Measurements from ENCODE around the gene ZGPAT.
"Not testable (repeated sequence)": the region's sequence is repeated elsewhere in the genome, so short reads cannot be mapped to it uniquely, and the experiment has no call there.

Gene ZGPAT

DNA sequence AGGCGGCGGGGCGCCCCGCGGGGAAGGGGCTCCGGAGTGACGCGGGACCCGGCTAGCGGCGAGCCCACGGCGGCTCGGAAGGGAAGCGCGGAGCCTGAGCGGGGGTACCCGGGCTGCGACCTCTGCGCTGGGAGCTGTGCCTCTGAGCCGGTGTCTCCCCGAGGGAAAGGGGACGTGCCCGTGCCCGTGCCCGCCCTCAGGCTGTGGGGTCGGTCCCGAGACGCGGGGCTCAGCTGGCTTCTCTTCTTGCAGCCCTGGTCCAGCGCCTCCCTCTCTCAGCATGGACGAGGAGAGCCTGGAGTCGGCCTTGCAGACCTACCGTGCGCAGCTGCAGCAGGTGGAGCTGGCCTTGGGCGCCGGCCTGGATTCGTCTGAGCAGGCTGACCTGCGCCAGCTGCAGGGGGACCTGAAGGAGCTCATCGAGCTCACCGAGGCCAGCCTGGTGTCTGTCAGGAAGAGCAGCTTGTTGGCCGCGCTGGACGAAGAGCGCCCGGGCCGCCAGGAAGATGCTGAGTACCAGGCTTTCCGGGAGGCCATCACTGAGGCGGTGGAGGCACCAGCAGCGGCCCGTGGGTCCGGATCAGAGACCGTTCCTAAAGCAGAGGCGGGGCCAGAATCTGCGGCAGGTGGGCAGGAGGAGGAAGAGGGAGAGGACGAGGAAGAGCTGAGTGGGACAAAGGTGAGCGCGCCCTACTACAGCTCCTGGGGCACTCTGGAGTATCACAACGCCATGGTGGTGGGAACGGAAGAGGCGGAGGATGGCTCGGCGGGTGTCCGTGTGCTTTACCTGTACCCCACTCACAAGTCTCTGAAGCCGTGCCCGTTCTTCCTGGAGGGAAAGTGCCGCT, 686 bp downstream of the ZGPAT start:
- TF ChIP-seq CTCF (IDR thresholded peaks at IDR 0.05; ENCODE audit: low read depth, low read length) = no peak
- H3K4me3 ChIP-seq (replicated peaks in 1 of 2; ENCODE audit: low read depth in 2 of 2, low read length in 2 of 2) = peak overlapping the region; percentile 81 to 83
- DNase-seq (ENCODE audit: low read depth in 2 of 2) = no peak

GRCh38 chr20:63709149-63709527, 1.3 kb downstream of the ZGPAT start:
- no peak for TF ChIP-seq CTCF (IDR thresholded peaks at IDR 0.05; ENCODE audit: low read depth, low read length)
- H3K4me3 ChIP-seq (replicated peaks in 1 of 2; ENCODE audit: low read depth in 2 of 2, low read length in 2 of 2) = peak overlapping the region; percentile 81 to 83
- no peak for DNase-seq (ENCODE audit: low read depth in 2 of 2)

DNA sequence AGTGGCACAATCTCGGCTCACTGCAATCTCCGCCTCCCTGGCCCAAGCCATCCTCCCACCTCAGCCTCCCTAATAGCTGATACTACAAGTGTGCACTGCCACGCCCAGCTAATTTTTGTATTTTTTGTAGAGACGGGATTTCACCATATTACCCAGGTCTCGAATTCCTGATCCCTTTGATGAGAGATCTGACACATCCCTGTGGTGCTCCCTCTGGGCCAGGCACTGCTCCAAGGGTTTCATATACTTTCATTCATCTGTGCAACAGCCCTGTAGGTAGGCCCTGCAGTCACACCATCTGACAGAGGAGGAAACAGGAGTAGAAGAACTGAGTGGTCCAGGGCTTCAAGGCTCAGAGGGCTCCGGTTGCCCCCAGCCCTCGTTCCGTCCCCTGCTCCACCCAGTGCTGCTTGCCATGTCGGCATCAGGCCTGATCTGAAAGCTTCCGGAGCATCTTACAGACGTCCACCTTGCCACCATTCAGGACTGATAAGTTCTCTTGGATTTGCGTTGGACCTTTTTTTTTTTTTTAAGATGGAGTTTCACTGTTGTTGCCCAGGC, 3.3 kb downstream of the ZGPAT start:
- no peak for TF ChIP-seq CTCF (IDR thresholded peaks at IDR 0.05; ENCODE audit: low read depth, low read length)
- no peak for DNase-seq (ENCODE audit: low read depth in 2 of 2)

GRCh38 chr20:63712191-63712590, 4.4 kb downstream of the ZGPAT start:
- H3K4me3 ChIP-seq (replicated peaks in 1 of 2; ENCODE audit: low read depth in 2 of 2, low read length in 2 of 2) = no peak overlapping the region
- DNase-seq (ENCODE audit: low read depth in 2 of 2) = no peak
- TF ChIP-seq CTCF (IDR thresholded peaks at IDR 0.05; ENCODE audit: low read depth, low read length) = no peak

More for the DNA sequence above, 3.3 kb downstream of the ZGPAT start:
- no peak overlapping the region for H3K4me3 ChIP-seq (replicated peaks in 1 of 2; ENCODE audit: low read depth in 2 of 2, low read length in 2 of 2)

GRCh38 chr20:63714858-63715257, 7.0 kb downstream of the ZGPAT start:
- no peak for DNase-seq (ENCODE audit: low read depth in 2 of 2)
- no peak overlapping the region for H3K4me3 ChIP-seq (replicated peaks in 1 of 2; ENCODE audit: low read depth in 2 of 2, low read length in 2 of 2)
- TF ChIP-seq CTCF (IDR thresholded peaks at IDR 0.05; ENCODE audit: low read depth, low read length) = no peak

DNA sequence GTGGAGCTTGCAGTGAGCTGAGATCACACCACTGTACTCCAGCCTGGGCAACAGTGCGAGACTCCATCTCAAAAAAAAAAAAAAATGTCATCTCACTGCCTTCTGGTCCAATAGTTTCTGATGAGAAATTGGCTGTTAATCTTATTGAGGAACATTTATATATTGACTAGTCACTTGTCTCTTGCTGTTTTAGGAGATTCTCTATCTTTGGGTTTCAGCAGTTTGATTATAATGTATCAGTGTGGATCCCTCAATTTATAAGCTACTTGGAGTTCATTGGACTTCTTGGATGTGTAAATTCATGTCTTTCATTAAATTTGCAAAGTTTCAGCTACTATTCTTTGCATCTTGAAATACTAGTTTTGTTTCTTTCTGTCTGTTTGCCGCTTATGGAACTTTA, 11.2 kb downstream of the ZGPAT start:
- TF ChIP-seq CTCF (IDR thresholded peaks at IDR 0.05; ENCODE audit: low read depth, low read length) = no peak
- DNase-seq (ENCODE audit: low read depth in 2 of 2) = no peak
- no peak overlapping the region for H3K4me3 ChIP-seq (replicated peaks in 1 of 2; ENCODE audit: low read depth in 2 of 2, low read length in 2 of 2)

- H3K4me3 ChIP-seq (replicated peaks in 1 of 2; ENCODE audit: low read depth in 2 of 2, low read length in 2 of 2) = not testable (repeated sequence)
- DNase-seq (ENCODE audit: low read depth in 2 of 2) = peak in 1 of 2 donors; percentile 51
Observed at GRCh38 chr20:63722967-63723622, 15.3 kb downstream of the ZGPAT start.

DNA sequence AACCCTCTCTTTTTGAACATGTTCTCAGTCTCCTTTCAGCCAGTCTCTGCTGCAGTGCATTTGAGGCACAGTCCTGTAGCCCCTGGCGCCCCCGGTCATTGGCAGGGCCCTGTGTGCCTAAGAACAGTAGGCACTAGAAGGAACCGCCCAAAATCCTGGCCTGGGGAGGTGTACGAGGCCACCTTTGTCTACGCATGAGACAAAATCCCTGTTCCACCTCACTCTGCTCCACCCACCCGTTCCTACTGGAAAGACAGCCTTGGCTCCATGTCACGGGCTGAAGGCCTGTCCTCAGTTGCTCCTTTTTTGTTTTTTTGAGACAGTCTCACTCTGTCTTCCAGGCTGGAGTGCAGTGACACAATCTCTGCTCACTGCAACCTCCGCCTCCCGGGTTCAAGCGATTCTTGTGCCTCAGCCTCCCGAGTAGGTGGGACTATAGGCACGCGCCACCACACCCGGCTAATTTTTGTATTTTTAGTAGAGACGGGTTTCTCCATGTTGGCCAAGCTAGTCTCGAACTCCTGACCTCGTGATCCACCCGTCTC, 22.4 kb downstream of the ZGPAT start:
- H3K4me3 ChIP-seq (replicated peaks in 1 of 2; ENCODE audit: low read depth in 2 of 2, low read length in 2 of 2) = not testable (repeated sequence)

More for the DNA sequence above, 22.4 kb downstream of the ZGPAT start:
- DNase-seq (ENCODE audit: low read depth in 2 of 2) = not testable (repeated sequence)
